ENCODE results near the gene MAGEB17.

Gene MAGEB17

DNA sequence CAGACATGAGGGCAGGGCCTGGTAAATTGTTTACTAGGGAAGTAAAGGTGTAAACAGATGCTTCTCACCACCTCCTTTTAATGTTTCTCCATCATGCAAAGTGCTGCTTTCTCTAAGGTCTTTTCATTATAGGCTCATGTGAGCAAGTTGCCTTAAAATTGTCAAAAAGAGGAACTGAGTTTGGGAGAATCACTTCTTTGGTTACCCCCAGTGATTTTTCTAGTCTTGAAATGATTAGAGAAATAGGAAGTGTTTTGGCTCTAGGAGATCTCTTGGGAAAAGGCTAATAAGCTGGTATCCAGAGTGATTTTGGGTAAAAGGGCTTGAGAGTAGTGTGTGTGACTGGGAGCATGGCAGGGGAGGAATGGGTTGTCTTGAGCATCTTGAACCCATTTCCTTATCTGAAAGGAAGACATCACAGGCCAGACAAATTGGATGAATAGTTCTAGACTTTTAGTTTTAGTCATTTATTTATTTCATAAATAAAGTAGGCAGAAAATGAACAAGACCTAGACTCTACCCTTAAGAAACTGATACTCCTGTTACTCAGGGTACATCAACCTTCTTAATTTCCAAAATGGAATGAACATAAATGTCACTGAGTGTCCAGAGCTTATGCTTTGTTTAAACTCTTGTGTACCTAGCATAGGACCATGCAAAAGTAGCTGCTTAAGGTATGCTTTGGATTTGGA lies 29.7 kb upstream of the MAGEB17 start:
- TF ChIP-seq, protein P1, sequence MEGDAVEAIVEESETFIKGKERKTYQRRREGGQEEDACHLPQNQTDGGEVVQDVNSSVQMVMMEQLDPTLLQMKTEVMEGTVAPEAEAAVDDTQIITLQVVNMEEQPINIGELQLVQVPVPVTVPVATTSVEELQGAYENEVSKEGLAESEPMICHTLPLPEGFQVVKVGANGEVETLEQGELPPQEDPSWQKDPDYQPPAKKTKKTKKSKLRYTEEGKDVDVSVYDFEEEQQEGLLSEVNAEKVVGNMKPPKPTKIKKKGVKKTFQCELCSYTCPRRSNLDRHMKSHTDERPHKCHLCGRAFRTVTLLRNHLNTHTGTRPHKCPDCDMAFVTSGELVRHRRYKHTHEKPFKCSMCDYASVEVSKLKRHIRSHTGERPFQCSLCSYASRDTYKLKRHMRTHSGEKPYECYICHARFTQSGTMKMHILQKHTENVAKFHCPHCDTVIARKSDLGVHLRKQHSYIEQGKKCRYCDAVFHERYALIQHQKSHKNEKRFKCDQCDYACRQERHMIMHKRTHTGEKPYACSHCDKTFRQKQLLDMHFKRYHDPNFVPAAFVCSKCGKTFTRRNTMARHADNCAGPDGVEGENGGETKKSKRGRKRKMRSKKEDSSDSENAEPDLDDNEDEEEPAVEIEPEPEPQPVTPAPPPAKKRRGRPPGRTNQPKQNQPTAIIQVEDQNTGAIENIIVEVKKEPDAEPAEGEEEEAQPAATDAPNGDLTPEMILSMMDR (IDR thresholded peaks at IDR 0.05; ENCODE audit: poor library complexity, severe bottlenecking) = no peak
- ATAC-seq (ENCODE audit: low read depth) = no peak
- no peak for DNase-seq (ENCODE audit: low spot score)
- H3K27me3 ChIP-seq (ENCODE audit: insufficient read depth, poor library complexity, severe bottlenecking) = no peaks in the 10 kb centered on the region
- H3K4me3 ChIP-seq (ENCODE audit: severe bottlenecking) = no peak overlapping the region
- H3K4me1 ChIP-seq (ENCODE audit: insufficient read depth, poor library complexity, severe bottlenecking) = no peaks in the 10 kb centered on the region
- H3K9me3 ChIP-seq (ENCODE audit: severe bottlenecking) = no peaks in the 10 kb centered on the region
- H3K27ac ChIP-seq (ENCODE audit: poor library complexity, severe bottlenecking) = no peak overlapping the region
- H3K36me3 ChIP-seq (ENCODE audit: low read depth) = no peaks in the 10 kb centered on the region

DNA sequence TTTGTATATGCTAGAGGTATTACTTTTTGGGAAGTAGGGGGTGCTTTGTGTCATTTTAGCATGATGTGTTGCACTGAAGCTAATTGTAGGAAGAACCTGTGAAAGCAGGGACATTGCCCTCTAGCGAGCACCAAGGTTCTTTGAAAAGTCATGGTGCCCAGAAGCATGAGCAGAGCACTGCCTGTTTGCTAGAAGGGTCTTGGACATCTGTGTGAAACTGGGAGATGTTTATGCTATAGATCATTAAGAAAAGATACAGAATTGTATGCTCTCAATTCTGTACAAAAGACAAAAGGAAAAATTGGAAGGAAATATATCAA lies 29.2 kb upstream of the MAGEB17 start:
- Histone ChIP-seq H3K9me3 (ENCODE audit: severe bottlenecking) (no peaks in the 10 kb centered on the region), H3K4me1 (ENCODE audit: insufficient read depth, poor library complexity, severe bottlenecking) (no peaks in the 10 kb centered on the region), H3K36me3 (ENCODE audit: low read depth) (no peaks in the 10 kb centered on the region), H3K4me3 (ENCODE audit: severe bottlenecking) (no peak overlapping the region), H3K27ac (ENCODE audit: poor library complexity, severe bottlenecking) (no peak overlapping the region), H3K27me3 (ENCODE audit: insufficient read depth, poor library complexity, severe bottlenecking) (no peaks in the 10 kb centered on the region)
- ATAC-seq (ENCODE audit: low read depth) = no peak
- DNase-seq (ENCODE audit: low spot score) = no peak
- TF ChIP-seq, protein P1 (IDR thresholded peaks at IDR 0.05; ENCODE audit: poor library complexity, severe bottlenecking) = no peak

DNA sequence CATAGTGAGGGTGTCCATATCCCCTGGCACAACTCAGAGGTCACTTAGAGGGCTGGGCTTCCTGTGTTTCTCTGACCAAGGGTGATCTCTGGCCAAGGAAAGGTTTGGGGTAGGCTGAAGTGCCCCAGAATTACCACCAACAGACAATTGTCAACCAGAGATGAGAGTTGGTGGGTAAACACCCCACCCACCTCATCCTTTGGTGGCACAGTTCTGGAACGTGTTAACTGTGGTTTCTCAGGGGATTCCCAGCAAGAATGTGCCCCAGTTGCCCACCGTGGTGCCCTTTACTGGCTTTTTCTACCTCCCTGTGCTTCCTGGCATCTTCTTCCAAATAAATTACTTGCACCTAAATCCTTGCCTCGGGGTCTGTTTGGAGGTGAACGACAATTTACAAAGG lies 26.8 kb upstream of the MAGEB17 start:
- ATAC-seq (ENCODE audit: low read depth) = no peak
- TF ChIP-seq, protein P1 (IDR thresholded peaks at IDR 0.05; ENCODE audit: poor library complexity, severe bottlenecking) = no peak
- Histone ChIP-seq H3K4me1 (ENCODE audit: insufficient read depth, poor library complexity, severe bottlenecking) (no peaks in the 10 kb centered on the region), H3K36me3 (ENCODE audit: low read depth) (no peaks in the 10 kb centered on the region), H3K4me3 (ENCODE audit: severe bottlenecking) (no peak overlapping the region), H3K27ac (ENCODE audit: poor library complexity, severe bottlenecking) (no peak overlapping the region), H3K27me3 (ENCODE audit: insufficient read depth, poor library complexity, severe bottlenecking) (no peaks in the 10 kb centered on the region), H3K9me3 (ENCODE audit: severe bottlenecking) (no peaks in the 10 kb centered on the region)
- DNase-seq (ENCODE audit: low spot score) = no peak

DNA sequence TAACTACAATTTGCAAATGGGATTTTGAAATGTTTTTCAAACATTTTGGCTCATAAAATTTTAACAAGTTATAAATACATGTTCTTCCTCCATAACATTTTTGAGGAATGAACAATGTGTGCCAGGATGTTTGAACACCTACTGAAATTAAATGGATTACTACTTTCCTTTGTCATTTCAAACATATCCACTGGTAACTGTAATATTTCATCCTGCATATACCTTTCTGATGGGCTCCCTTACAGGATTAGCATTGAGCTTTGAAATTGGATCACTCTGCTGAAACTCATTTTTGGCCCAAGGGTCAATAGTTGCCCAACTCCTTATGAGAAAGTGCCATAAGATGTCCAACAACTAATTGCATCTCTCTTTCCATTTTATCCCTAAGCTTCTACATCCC lies 26.3 kb upstream of the MAGEB17 start:
- Histone ChIP-seq H3K4me3 (ENCODE audit: severe bottlenecking) (no peak overlapping the region), H3K36me3 (ENCODE audit: low read depth) (no peaks in the 10 kb centered on the region), H3K27me3 (ENCODE audit: insufficient read depth, poor library complexity, severe bottlenecking) (no peaks in the 10 kb centered on the region), H3K9me3 (ENCODE audit: severe bottlenecking) (no peaks in the 10 kb centered on the region), H3K27ac (ENCODE audit: poor library complexity, severe bottlenecking) (no peak overlapping the region), H3K4me1 (ENCODE audit: insufficient read depth, poor library complexity, severe bottlenecking) (no peaks in the 10 kb centered on the region)
- no peak for DNase-seq (ENCODE audit: low spot score)
- TF ChIP-seq, protein P1 (IDR thresholded peaks at IDR 0.05; ENCODE audit: poor library complexity, severe bottlenecking) = no peak
- no peak for ATAC-seq (ENCODE audit: low read depth)

DNA sequence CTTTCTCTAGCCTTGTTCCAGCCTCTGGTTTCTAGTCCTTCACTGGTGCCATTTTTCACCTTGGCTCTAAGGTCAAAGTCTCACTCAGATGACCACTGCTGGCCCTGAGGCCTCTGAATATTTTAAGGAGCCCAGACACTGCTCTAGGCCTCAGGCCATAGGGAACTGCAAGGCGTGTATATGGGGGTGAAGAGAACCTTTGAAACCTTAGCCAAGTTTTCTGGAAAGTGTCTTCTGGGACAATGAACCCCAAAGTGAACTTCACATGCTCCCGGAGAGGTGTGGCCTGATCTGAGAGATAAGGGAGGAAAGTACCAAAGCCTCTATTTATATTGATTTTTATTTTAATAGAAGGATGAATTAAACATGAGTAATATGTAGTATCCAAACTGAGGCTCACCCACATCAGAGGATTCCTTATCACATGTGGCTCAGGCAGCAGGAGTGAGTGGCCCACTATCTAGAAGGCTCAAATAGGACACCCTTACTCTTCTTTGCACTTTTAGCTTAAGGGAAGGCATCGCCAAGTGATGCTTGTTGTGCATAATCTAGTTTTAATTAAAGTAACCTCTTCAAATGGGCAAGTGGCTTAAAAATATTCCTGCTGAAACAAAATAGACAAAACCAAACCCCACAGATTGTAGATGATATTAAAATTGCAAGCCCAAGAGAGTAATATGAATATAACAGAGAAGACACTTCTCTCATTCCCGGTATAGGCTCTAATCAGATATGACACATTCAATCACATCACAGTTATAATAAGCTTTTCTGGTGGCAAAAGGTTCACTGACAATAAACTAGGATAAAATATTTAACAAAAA lies 25.6 kb upstream of the MAGEB17 start:
- H3K27ac ChIP-seq (ENCODE audit: poor library complexity, severe bottlenecking) = no peak overlapping the region
- ATAC-seq (ENCODE audit: low read depth) (no peak), DNase-seq (ENCODE audit: low spot score) (no peak)
- H3K4me3 ChIP-seq (ENCODE audit: severe bottlenecking) = no peak overlapping the region
- H3K4me1 ChIP-seq (ENCODE audit: insufficient read depth, poor library complexity, severe bottlenecking) = no peaks in the 10 kb centered on the region
- H3K36me3 ChIP-seq (ENCODE audit: low read depth) = no peaks in the 10 kb centered on the region
- TF ChIP-seq, protein P1 (IDR thresholded peaks at IDR 0.05; ENCODE audit: poor library complexity, severe bottlenecking) = no peak
- H3K27me3 ChIP-seq (ENCODE audit: insufficient read depth, poor library complexity, severe bottlenecking) = no peaks in the 10 kb centered on the region
- no peaks in the 10 kb centered on the region for H3K9me3 ChIP-seq (ENCODE audit: severe bottlenecking)
